ENCODE measurements around the gene LGALS14. TPM values are rescaled to one million over a fixed set of nuclear protein-coding genes. Genes with fewer than 3 reads are reported as not detected.
A peak's percentile ranks its signal among the peaks of the same experiment; 100 is the strongest.
"Not testable (repeated sequence)": the region's sequence is repeated elsewhere in the genome, so short reads cannot be mapped to it uniquely, and the experiment has no call there.

The LGALS14 gene
- 1 to 10 TPM; 3.3 to 5.1 TPM for total RNA-seq

- Mint-ChIP-seq H3K27ac (peak within 1 kb of the TSS; percentile 82 to 90), H3K9me3 (peaks cover 8 to 25% of the 10 kb centered on the region in 2 donors), H3K36me3 (peaks cover 5 to 35% of the 10 kb centered on the region in 2 donors)
- peak; percentile 76 to 92 for ATAC-seq
- peak in 1 of 2 donors; percentile 30 for DNase-seq (ENCODE audit: low spot score in 2 of 2)
Observed at GRCh38 chr19:39704181-39705044, at the start of gene LGALS14. Gene LGALS14 (plus strand): TSS chr19:39704481. CDS start chr19:39704529, 48 bp downstream.

- no peak within 1 kb of the TSS for H3K27ac Mint-ChIP-seq
Observed at GRCh38 chr19:39655613-39656012, 48.7 kb upstream of the LGALS14 start, which contains the start of gene LGALS16. Gene LGALS16 (plus strand): TSS chr19:39655913. CDS start chr19:39655962, 49 bp downstream.

GRCh38 chr19:39659791-39660190 is 44.5 kb upstream of the LGALS14 start:
- no peaks in the 10 kb centered on the region for H3K36me3 Mint-ChIP-seq
- no peak for ATAC-seq
- no peak for DNase-seq (ENCODE audit: low spot score in 2 of 2)
- H3K27ac Mint-ChIP-seq: no peak overlapping the region
- H3K9me3 Mint-ChIP-seq: no peaks in the 10 kb centered on the region

More at GRCh38 chr19:39655613-39656012, 48.7 kb upstream of the LGALS14 start, which contains the start of gene LGALS16:
- ATAC-seq (no peak), DNase-seq (ENCODE audit: low spot score in 2 of 2) (no peak)
- no peaks in the 10 kb centered on the region for H3K36me3 Mint-ChIP-seq
- H3K9me3 Mint-ChIP-seq: no peaks in the 10 kb centered on the region

- H3K9me3 Mint-ChIP-seq: peaks cover 0 to 2% of the 10 kb centered on the region in 2 donors
- H3K36me3 Mint-ChIP-seq: peaks cover 0 to 1% of the 10 kb centered on the region in 2 donors
- ATAC-seq (no peak), DNase-seq (ENCODE audit: low spot score in 2 of 2) (no peak)
- H3K27ac Mint-ChIP-seq: no peak overlapping the region
Observed at GRCh38 chr19:39660661-39661060, 43.6 kb upstream of the LGALS14 start.

GRCh38 chr19:39661565-39661964 is 42.7 kb upstream of the LGALS14 start:
- Mint-ChIP-seq H3K36me3 (peaks cover 0 to 10% of the 10 kb centered on the region in 2 donors), H3K9me3 (peaks cover 0 to 9% of the 10 kb centered on the region in 2 donors), H3K27ac (no peak overlapping the region)
- DNase-seq (ENCODE audit: low spot score in 2 of 2): no peak
- peak; percentile 76 to 91 for ATAC-seq

GRCh38 chr19:39669860-39670259 is 34.4 kb upstream of the LGALS14 start:
- peaks cover 0 to 15% of the 10 kb centered on the region in 2 donors for H3K36me3 Mint-ChIP-seq
- DNase-seq (ENCODE audit: low spot score in 2 of 2); ATAC-seq; H3K27ac Mint-ChIP-seq: not testable (repeated sequence)
- peaks cover 0 to 13% of the 10 kb centered on the region in 2 donors for H3K9me3 Mint-ChIP-seq

GRCh38 chr19:39670998-39671397 is 33.3 kb upstream of the LGALS14 start:
- DNase-seq (ENCODE audit: low spot score in 2 of 2) (no peak), ATAC-seq (no peak)
- no peak overlapping the region for H3K27ac Mint-ChIP-seq
- peaks cover 0 to 10% of the 10 kb centered on the region in 2 donors for H3K36me3 Mint-ChIP-seq
- H3K9me3 Mint-ChIP-seq: peaks cover 0 to 11% of the 10 kb centered on the region in 2 donors

GRCh38 chr19:39671739-39672363 is 32.4 kb upstream of the LGALS14 start:
- DNase-seq (ENCODE audit: low spot score in 2 of 2) (peak in 1 of 2 donors; percentile 64), ATAC-seq (peak; percentile 58 to 59)
- H3K27ac Mint-ChIP-seq: peak overlapping the region; percentile 76 to 77
- H3K36me3 Mint-ChIP-seq: peaks cover 0 to 2% of the 10 kb centered on the region in 2 donors
- peaks cover 0 to 5% of the 10 kb centered on the region in 2 donors for H3K9me3 Mint-ChIP-seq

- DNase-seq (ENCODE audit: low spot score in 2 of 2) (no peak), ATAC-seq (no peak)
- Mint-ChIP-seq H3K27ac (peak overlapping the region in 1 of 2 donors; percentile 76), H3K36me3 (no peaks in the 10 kb centered on the region), H3K9me3 (peaks cover 0 to 4% of the 10 kb centered on the region in 2 donors)
Observed at GRCh38 chr19:39672473-39672872, 31.8 kb upstream of the LGALS14 start.

- not testable (repeated sequence) for DNase-seq (ENCODE audit: low spot score in 2 of 2); H3K9me3 Mint-ChIP-seq; H3K36me3 Mint-ChIP-seq; ATAC-seq
- H3K27ac Mint-ChIP-seq: peak overlapping the region in 1 of 2 donors; percentile 18
Observed at GRCh38 chr19:39673862-39674261, 30.4 kb upstream of the LGALS14 start.

GRCh38 chr19:39676004-39676403 is 28.3 kb upstream of the LGALS14 start:
- peaks cover 0 to 8% of the 10 kb centered on the region in 2 donors for H3K36me3 Mint-ChIP-seq
- H3K27ac Mint-ChIP-seq: peak overlapping the region; percentile 84 to 89
- H3K9me3 Mint-ChIP-seq: peaks cover 0 to 4% of the 10 kb centered on the region in 2 donors
- ATAC-seq (peak; percentile 64 to 75), DNase-seq (ENCODE audit: low spot score in 2 of 2) (peak in 1 of 2 donors; percentile 37)

GRCh38 chr19:39677961-39678889 is 26.1 kb upstream of the LGALS14 start:
- Mint-ChIP-seq H3K9me3 (peaks cover 0 to 4% of the 10 kb centered on the region in 2 donors), H3K36me3 (peaks cover 0 to 15% of the 10 kb centered on the region in 2 donors), H3K27ac (peak overlapping the region; percentile 51 to 86)
- DNase-seq (ENCODE audit: low spot score in 2 of 2) (no peak), ATAC-seq (no peak)

GRCh38 chr19:39679056-39679790 is 25.1 kb upstream of the LGALS14 start:
- DNase-seq (ENCODE audit: low spot score in 2 of 2) (peak in 1 of 2 donors; percentile 53), ATAC-seq (peak; percentile 82 to 84)
- peaks cover 0 to 15% of the 10 kb centered on the region in 2 donors for H3K36me3 Mint-ChIP-seq
- peaks cover 0 to 4% of the 10 kb centered on the region in 2 donors for H3K9me3 Mint-ChIP-seq
- peak overlapping the region; percentile 86 for H3K27ac Mint-ChIP-seq

- H3K27ac Mint-ChIP-seq: peak overlapping the region; percentile 86
- ATAC-seq (peak; percentile 44 to 61), DNase-seq (ENCODE audit: low spot score in 2 of 2) (peak; percentile 25 to 59)
- peaks cover 0 to 4% of the 10 kb centered on the region in 2 donors for H3K9me3 Mint-ChIP-seq
- peaks cover 0 to 15% of the 10 kb centered on the region in 2 donors for H3K36me3 Mint-ChIP-seq
Observed at GRCh38 chr19:39679791-39680168, 24.5 kb upstream of the LGALS14 start.

GRCh38 chr19:39680593-39680992 is 23.7 kb upstream of the LGALS14 start:
- H3K36me3 Mint-ChIP-seq: peaks cover 7 to 22% of the 10 kb centered on the region in 2 donors
- DNase-seq (ENCODE audit: low spot score in 2 of 2) (no peak), ATAC-seq (no peak)
- H3K9me3 Mint-ChIP-seq: peaks cover 0 to 4% of the 10 kb centered on the region in 2 donors
- peak overlapping the region in 1 of 2 donors; percentile 86 for H3K27ac Mint-ChIP-seq
